GM12891 (cell line): ENCODE results near the gene HOXB3.

Experiments
- PAX5 ChIP-seq: IDR thresholded peaks from 2 replicates; pipeline ENCODE4 v1.6.1; 2011; ENCODE audit warnings: low read length, moderate library complexity, mild to moderate bottlenecking; ENCODE audit not compliant: insufficient read depth, severe bottlenecking
- POLR2A ChIP-seq: IDR thresholded peaks from 2 replicates; pipeline ENCODE4 v1.6.1; 2011; ENCODE audit warnings: low read depth, low read length, control low read depth
- POLR2AphosphoS5 ChIP-seq: IDR thresholded peaks from 2 replicates; pipeline ENCODE4 v1.6.1; 2011; ENCODE audit warnings: low read depth, low read length, control low read depth
- SPI1 ChIP-seq: IDR thresholded peaks from 2 replicates; pipeline ENCODE4 v1.6.1; 2011; ENCODE audit warnings: low read depth, low read length, control low read depth

- TF ChIP-seq POLR2A: no peak
- TF ChIP-seq POLR2AphosphoS5: no peak
- TF ChIP-seq PAX5: no peak
- TF ChIP-seq SPI1: no peak
Observed at GRCh38 chr17:48579471-48579759, 10.6 kb downstream of the HOXB3 start.
